Stimulated activated CD8-positive, alpha-beta memory T cell treated with anti-CD3 and anti-CD28 coated beads, Interleukin-7, amount 100 ng/mL, for 4 hours (primary cell): Measurements from ENCODE around the gene PEX12.
A peak's percentile ranks its signal among the peaks of the same experiment; 100 is the strongest.
"Not testable (repeated sequence)": the region's sequence is repeated elsewhere in the genome, so short reads cannot be mapped to it uniquely, and the experiment has no call there.

Experiments used
- DNase-seq, 2 donors: peaks; one replicate each; pipeline ENCODE4 v3.0.0-alpha.2; 2020; ENCODE audit warnings: low read depth in 2 of 2

PEX12 gene

GRCh38 chr17:35578197-35578928, at the start of gene PEX12:
Gene PEX12 (minus strand): TSS chr17:35578571. CDS start chr17:35578021, 550 bp downstream.
- peak; percentile 80 to 84 for DNase-seq

GRCh38 chr17:35627417-35627816, 49.0 kb upstream of the PEX12 start:
- DNase-seq = no peak

GRCh38 chr17:35621768-35622167, 43.4 kb upstream of the PEX12 start:
- DNase-seq = no peak

- DNase-seq = no peak
These were observed 40.3 kb upstream of the PEX12 start for GRCh38 chr17:35618628-35619027.

GRCh38 chr17:35617505-35617904, 39.1 kb upstream of the PEX12 start:
- DNase-seq = no peak

- DNase-seq = no peak
These were observed 38.2 kb upstream of the PEX12 start for GRCh38 chr17:35616536-35616935.

GRCh38 chr17:35614810-35615209, 36.4 kb upstream of the PEX12 start:
- DNase-seq = no peak

- DNase-seq = no peak
These were observed 34.7 kb upstream of the PEX12 start for GRCh38 chr17:35612924-35613521.

GRCh38 chr17:35610746-35611145, 32.4 kb upstream of the PEX12 start:
- not testable (repeated sequence) for DNase-seq

- DNase-seq = no peak
These were observed 31.5 kb upstream of the PEX12 start for GRCh38 chr17:35609831-35610230.

- no peak for DNase-seq
These were observed 29.0 kb upstream of the PEX12 start for GRCh38 chr17:35607239-35607847.

- no peak for DNase-seq
These were observed 27.3 kb upstream of the PEX12 start for GRCh38 chr17:35605678-35606077.

GRCh38 chr17:35603674-35604073, 25.3 kb upstream of the PEX12 start:
- no peak for DNase-seq

- no peak for DNase-seq
These were observed 19.2 kb upstream of the PEX12 start for GRCh38 chr17:35597604-35598003.

GRCh38 chr17:35596530-35597233, 18.3 kb upstream of the PEX12 start:
- DNase-seq = no peak

- DNase-seq = no peak
These were observed 17.7 kb upstream of the PEX12 start for GRCh38 chr17:35596072-35596471.

- DNase-seq = no peak
These were observed 10.0 kb upstream of the PEX12 start for GRCh38 chr17:35588196-35588920.

GRCh38 chr17:35587074-35587961, 8.9 kb upstream of the PEX12 start, which contains the start of gene AP2B1:
Gene AP2B1 (plus strand): TSS chr17:35587322. CDS start chr17:35594031, 6,709 bp downstream.
- DNase-seq = peak; percentile 91 to 93

- no peak for DNase-seq
These were observed 8.2 kb upstream of the PEX12 start for GRCh38 chr17:35586569-35587073.

GRCh38 chr17:35584061-35584460, 5.7 kb upstream of the PEX12 start:
- DNase-seq = no peak
